SK-N-SH (cell line): ENCODE measurements around the gene AZU1. TPM values are rescaled to one million over a fixed set of nuclear protein-coding genes. Genes with fewer than 3 reads are reported as not detected.

Experiments used
- CTCF ChIA-PET: fragments of 300-600, 350-600 bp; formaldehyde crosslinking; extraction: SDS; loops from one replicate; lab custom pipeline; 2021; lab: Yijun Ruan, JAX
- POLR2A ChIA-PET: fragments of 350-600 bp; sonication (Branson Sonifier 250); formaldehyde crosslinking; extraction: SDS; loops from one replicate; lab custom pipeline; 2020; ENCODE audit warnings: antibody characterized with exemption, inconsistent platforms; lab: Yijun Ruan, JAX
- DNase-seq: peaks from one replicate; pipeline ENCODE4 v3.0.0; 2012
- H2AFZ ChIP-seq: fragments of 200-600 bp; sonication (generic); 2 replicates; pipeline ENCODE4 v1.8.1; 2016; ENCODE audit warnings: antibody characterized with exemption, mild to moderate bottlenecking, low read depth
- H3F3A ChIP-seq: fragments of 200-600 bp; sonication (generic); replicated peaks from 2 replicates; pipeline ENCODE3; 2016; ENCODE audit warnings: antibody characterized with exemption, mild to moderate bottlenecking; ENCODE audit not compliant: insufficient read depth
- H3K27ac ChIP-seq, 2 experiments: fragments of 200-500 bp in 1 of 2; fragments of 200-600 bp in 1 of 2; sonication (Bioruptor generic) in 1 of 2; sonication (generic), shearing (Covaris generic) in 1 of 2; 2 replicates each; pipeline versions ENCODE4 v1.5.1 to v1.6.1; 2014 to 2016; ENCODE audit warnings: low read depth in 2 of 2, inconsistent platforms in 1 of 2, low read length in 1 of 2, mild to moderate bottlenecking in 1 of 2, mixed read lengths in 1 of 2
- H3K27me3 ChIP-seq: fragments of 200-600 bp; sonication (generic), shearing (Covaris generic); 2 replicates; pipeline ENCODE4 v1.6.1; 2016; ENCODE audit warnings: mixed run types; ENCODE audit not compliant: insufficient read depth
- H3K36me3 ChIP-seq, 2 experiments: fragments of 200-500 bp in 1 of 2; fragments of 200-600 bp in 1 of 2; sonication (Bioruptor generic) in 1 of 2; sonication (generic) in 1 of 2; replicated peaks in 1 of 2; 2 replicates each; pipeline versions ENCODE3 to v1.5.1; 2014 to 2016; ENCODE audit warnings: low read length in 1 of 2, mild to moderate bottlenecking in 1 of 2; ENCODE audit not compliant: insufficient read depth in 2 of 2, control insufficient read depth in 1 of 2
- H3K4me1 ChIP-seq, 2 experiments: fragments of 200-500 bp in 1 of 2; fragments of 200-600 bp in 1 of 2; sonication (Bioruptor generic) in 1 of 2; sonication (generic), shearing (Covaris generic) in 1 of 2; 2 replicates each; pipeline versions ENCODE4 v1.5.1 to v1.6.1; 2014 to 2016; ENCODE audit warnings: low read depth in 1 of 2, low read length in 1 of 2, mixed run types in 1 of 2; ENCODE audit not compliant: insufficient read depth in 2 of 2, control insufficient read depth in 1 of 2
- H3K4me2 ChIP-seq: fragments of 200-600 bp; sonication (generic), shearing (Covaris generic); 2 replicates; pipeline ENCODE4 v1.6.1; 2017; ENCODE audit warnings: mixed run types
- H3K4me3 ChIP-seq, 2 experiments: fragments of 200-500 bp in 1 of 2; fragments of 200-600 bp in 1 of 2; sonication (Bioruptor generic) in 1 of 2; sonication (generic), shearing (Covaris generic) in 1 of 2; 2 replicates each; pipeline versions ENCODE4 v1.5.1 to v1.8.1; 2014 to 2016; ENCODE audit warnings: low read depth in 2 of 2, inconsistent platforms in 1 of 2, low read length in 1 of 2, mild to moderate bottlenecking in 1 of 2, mixed read lengths in 1 of 2, moderate library complexity in 1 of 2
- H3K79me2 ChIP-seq: fragments of 200-600 bp; sonication (generic); 2 replicates; pipeline ENCODE4 v1.8.1; 2017; ENCODE audit warnings: mild to moderate bottlenecking; ENCODE audit not compliant: insufficient read depth
- H3K9ac ChIP-seq: fragments of 200-600 bp; sonication (generic); 2 replicates; pipeline ENCODE4 v1.6.1; 2017; ENCODE audit warnings: mixed run types
- H3K9me2 ChIP-seq: fragments of 200-600 bp; sonication (generic); 2 replicates; pipeline ENCODE4 v1.6.1; 2017; ENCODE audit warnings: mixed run types
- H3K9me3 ChIP-seq: fragments of 200-600 bp; sonication (generic); 2 replicates; pipeline ENCODE4 v1.6.1; 2017; ENCODE audit warnings: mixed run types, mild to moderate bottlenecking, moderate library complexity
- H4K20me1 ChIP-seq: fragments of 200-600 bp; sonication (generic); 2 replicates; pipeline ENCODE4 v1.6.1; 2017; ENCODE audit warnings: mild to moderate bottlenecking, mixed run types; ENCODE audit not compliant: insufficient read depth
- CHD2 ChIP-seq: fragments of 150-350 bp; IDR thresholded peaks from 2 replicates; pipeline ENCODE4 v1.6.1; 2018; ENCODE audit warnings: low read length; ENCODE audit not compliant: partially characterized antibody
- EZH2phosphoT487 ChIP-seq: fragments of 200-600 bp; sonication (generic); IDR thresholded peaks from 2 replicates; pipeline ENCODE4 v1.6.1; 2017; ENCODE audit warnings: low read depth, mixed run types, mild to moderate bottlenecking, antibody characterized with exemption, moderate library complexity, borderline replicate concordance
- FOXJ3 ChIP-seq: sonication (generic); formaldehyde crosslinking; IDR thresholded peaks from 2 replicates; pipeline ENCODE4 v1.5.1; 2020; ENCODE audit warnings: mild to moderate bottlenecking, missing genetic modification reagents
- GABPA ChIP-seq: IDR thresholded peaks from 2 replicates; pipeline ENCODE4 v1.4.0; 2012; ENCODE audit warnings: low read depth, mild to moderate bottlenecking
- GATA2 ChIP-seq: sonication (generic); formaldehyde crosslinking; IDR thresholded peaks from 2 replicates; pipeline ENCODE4 v1.5.0; 2020; ENCODE audit warnings: mild to moderate bottlenecking, missing genetic modification reagents
- IRF3 ChIP-seq: fragments of 150-350 bp; IDR thresholded peaks from 2 replicates; pipeline ENCODE4 v1.6.1; 2016; ENCODE audit warnings: mild to moderate bottlenecking, low read depth, low read length
- MEF2A ChIP-seq: IDR thresholded peaks from 2 replicates; pipeline ENCODE4 v1.4.0; 2012; ENCODE audit warnings: low read depth, borderline replicate concordance
- MXI1 ChIP-seq: IDR thresholded peaks from 2 replicates; pipeline ENCODE4 v1.6.1; 2012; ENCODE audit warnings: mild to moderate bottlenecking, low read depth, low read length, improper control_type of control experiment
- RAD21 ChIP-seq: IDR thresholded peaks from 2 replicates; pipeline ENCODE4 v1.6.1; 2012; ENCODE audit warnings: mild to moderate bottlenecking, low read length
- RCOR1 ChIP-seq: fragments of 150-350 bp; IDR thresholded peaks from 2 replicates; pipeline ENCODE4 v1.6.1; 2017; ENCODE audit warnings: antibody characterized with exemption, low read length
- REST ChIP-seq: IDR thresholded peaks from 2 replicates; pipeline ENCODE4 v1.6.1; 2012; ENCODE audit warnings: mild to moderate bottlenecking, low read depth, low read length, moderate library complexity
- RFX5 ChIP-seq: IDR thresholded peaks from 2 replicates; pipeline ENCODE4 v1.6.1; 2012; ENCODE audit warnings: mild to moderate bottlenecking, improper control_type of control experiment, low read length
- TAF1 ChIP-seq: IDR thresholded peaks from 2 replicates; pipeline ENCODE4 v1.6.1; 2012; ENCODE audit warnings: low read depth, mild to moderate bottlenecking, low read length, moderate library complexity, borderline replicate concordance
- TCF12 ChIP-seq: IDR thresholded peaks from 2 replicates; pipeline ENCODE4 v1.4.0; 2012
- TEAD4 ChIP-seq: IDR thresholded peaks from 2 replicates; pipeline ENCODE4 v1.4.0; 2012; ENCODE audit warnings: mild to moderate bottlenecking, borderline replicate concordance; ENCODE audit not compliant: insufficient read depth
- USF1 ChIP-seq: IDR thresholded peaks from 2 replicates; pipeline ENCODE4 v1.4.0; 2012; ENCODE audit warnings: low read depth, borderline replicate concordance
- YY1 ChIP-seq: IDR thresholded peaks from 2 replicates; pipeline ENCODE4 v1.4.0; 2012; ENCODE audit warnings: low read depth, mild to moderate bottlenecking
- WGBS: methylation state at CpG from one replicate; pipeline ENCODE4 v1.1.6; 2017; ENCODE audit warnings: low lambda C conversion rate; 5-methylcytosine and 5-hydroxymethylcytosine counted together
- polyA plus RNA-seq, 3 experiments: library from polyadenylated mRNA; depleted of rRNA; stranded (reverse); fragments of >200 nt; gene quantifications; 2 replicates each; pipeline ENCODE4 v1.2.3, GENCODE V29; 2012
- TF ChIP-seq, protein P1 (sequence below): fragments of 200-600 bp; sonication (generic); IDR thresholded peaks from 2 replicates; pipeline ENCODE4 v1.6.1; 2017; ENCODE audit warnings: antibody characterized with exemption, mild to moderate bottlenecking, moderate library complexity
- TF ChIP-seq, protein P2 (sequence below): fragments of 150-350 bp; IDR thresholded peaks from 2 replicates; pipeline ENCODE4 v1.6.1; 2017; ENCODE audit warnings: antibody characterized with exemption, low read length, low read depth, borderline replicate concordance

Gene AZU1
- polyA plus RNA-seq, 1 of the 3 experiments (the other 2 are of a cell fraction), result 0.15 TPM

DNA sequence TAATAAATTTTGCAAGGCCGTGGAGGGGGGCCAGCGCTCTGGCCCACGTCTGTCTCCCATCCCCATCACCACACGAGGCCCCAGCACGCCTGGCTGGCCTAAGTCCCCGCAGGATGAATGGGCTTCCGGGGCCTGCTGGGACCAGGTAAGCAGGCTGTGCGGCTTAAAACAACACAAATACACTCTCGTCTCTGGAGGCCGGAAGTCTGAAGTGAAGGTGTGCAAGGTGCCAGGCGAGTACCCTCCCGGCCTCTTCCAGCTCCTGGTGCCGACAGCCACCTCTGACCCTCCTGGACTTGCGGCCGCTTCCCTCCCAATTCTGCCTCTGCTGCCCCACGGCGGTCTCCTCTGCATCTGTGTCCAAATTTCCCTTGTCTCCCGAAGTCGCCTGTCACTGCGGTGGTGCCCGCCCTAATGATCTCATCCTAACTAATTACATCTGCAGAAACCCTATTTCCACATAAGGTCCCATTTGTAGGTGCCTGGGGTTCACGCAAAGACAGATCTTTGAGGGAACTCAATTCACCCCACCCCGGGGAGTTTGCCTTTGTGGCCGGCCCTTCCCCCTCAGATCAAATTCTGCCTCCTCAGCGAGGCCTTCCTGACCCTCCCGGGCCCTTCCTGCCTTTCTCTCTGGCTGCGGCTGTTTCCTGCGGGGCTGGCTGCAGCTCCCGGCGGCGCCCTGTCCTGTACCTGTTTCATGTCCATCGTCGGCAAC lies 38.5 kb upstream of the AZU1 start:
- WGBS, result 64% methylated on average over 13 of the region's 33 CpGs
- no peaks in the 10 kb centered on the region for H3K9me2 ChIP-seq
- peaks cover 2% of the 10 kb centered on the region for H3F3A ChIP-seq
- H3K27me3 ChIP-seq, result no peaks in the 10 kb centered on the region
- H3K9ac ChIP-seq, result no peak overlapping the region
- H3K4me3 ChIP-seq, result no peak overlapping the region
- no peaks in the 10 kb centered on the region for H3K9me3 ChIP-seq
- ChIA-PET CTCF (no interaction called here), POLR2A (no interaction called here)
- no peak for DNase-seq
- H3K27ac ChIP-seq, result peak overlapping the region in 1 of 2 experiments; percentile 43; a peak in 1 of 4 replicates
- TF ChIP-seq RAD21 (no peak), MXI1 (no peak), TEAD4 (no peak), RCOR1 (no peak), YY1 (no peak), GABPA (no peak), USF1 (no peak), IRF3 (no peak), TAF1 (no peak)
- no peak overlapping the region for H2AFZ ChIP-seq
- no peaks in the 10 kb centered on the region for H4K20me1 ChIP-seq
- H3K36me3 ChIP-seq, result no peaks in the 10 kb centered on the region
- H3K4me2 ChIP-seq, result no peak overlapping the region
- H3K79me2 ChIP-seq, result no peaks in the 10 kb centered on the region
- H3K4me1 ChIP-seq, result peaks cover 0 to 15% of the 10 kb centered on the region in 2 experiments; a peak in 1 of 4 replicates

DNA sequence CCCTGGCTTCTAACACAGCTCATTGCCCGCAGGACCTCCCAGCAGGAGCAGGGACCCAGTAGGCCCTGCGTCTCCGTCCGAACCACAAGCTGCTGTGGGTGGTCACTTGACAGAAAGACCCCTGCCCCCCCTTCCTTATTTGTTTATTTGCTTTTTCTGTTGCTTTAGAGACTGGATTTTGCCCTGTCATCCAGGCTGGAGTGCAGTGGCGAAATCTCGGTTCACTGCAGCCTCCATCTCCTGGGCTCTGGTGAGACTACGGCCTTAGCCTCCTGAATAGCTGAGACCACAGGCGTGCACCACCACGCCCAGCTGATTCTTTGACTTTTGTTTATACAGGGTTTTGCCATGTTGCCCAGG lies 38.0 kb upstream of the AZU1 start:
- Histone ChIP-seq H3K4me3 (no peak overlapping the region), H3K27me3 (no peaks in the 10 kb centered on the region), H3K27ac (no peak overlapping the region; a peak in 1 of 4 replicates), H3K9me2 (no peaks in the 10 kb centered on the region), H3K4me2 (no peak overlapping the region), H3K9ac (no peak overlapping the region), H3K79me2 (no peaks in the 10 kb centered on the region), H2AFZ (no peak overlapping the region), H4K20me1 (no peaks in the 10 kb centered on the region), H3K36me3 (no peaks in the 10 kb centered on the region), H3K9me3 (no peaks in the 10 kb centered on the region), H3F3A (peaks cover 4% of the 10 kb centered on the region), H3K4me1 (peaks cover 0 to 15% of the 10 kb centered on the region in 2 experiments; a peak in 1 of 4 replicates)
- CTCF ChIA-PET, result no interaction called here
- POLR2A ChIA-PET, result no interaction called here
- 98% methylated on average over 7 of the region's 9 CpGs for WGBS
- no peak for DNase-seq
- no peak for TF ChIP-seq CHD2
- TF ChIP-seq TCF12, result no peak
- no peak for TF ChIP-seq TAF1
- no peak for TF ChIP-seq REST
- TF ChIP-seq, protein P1, sequence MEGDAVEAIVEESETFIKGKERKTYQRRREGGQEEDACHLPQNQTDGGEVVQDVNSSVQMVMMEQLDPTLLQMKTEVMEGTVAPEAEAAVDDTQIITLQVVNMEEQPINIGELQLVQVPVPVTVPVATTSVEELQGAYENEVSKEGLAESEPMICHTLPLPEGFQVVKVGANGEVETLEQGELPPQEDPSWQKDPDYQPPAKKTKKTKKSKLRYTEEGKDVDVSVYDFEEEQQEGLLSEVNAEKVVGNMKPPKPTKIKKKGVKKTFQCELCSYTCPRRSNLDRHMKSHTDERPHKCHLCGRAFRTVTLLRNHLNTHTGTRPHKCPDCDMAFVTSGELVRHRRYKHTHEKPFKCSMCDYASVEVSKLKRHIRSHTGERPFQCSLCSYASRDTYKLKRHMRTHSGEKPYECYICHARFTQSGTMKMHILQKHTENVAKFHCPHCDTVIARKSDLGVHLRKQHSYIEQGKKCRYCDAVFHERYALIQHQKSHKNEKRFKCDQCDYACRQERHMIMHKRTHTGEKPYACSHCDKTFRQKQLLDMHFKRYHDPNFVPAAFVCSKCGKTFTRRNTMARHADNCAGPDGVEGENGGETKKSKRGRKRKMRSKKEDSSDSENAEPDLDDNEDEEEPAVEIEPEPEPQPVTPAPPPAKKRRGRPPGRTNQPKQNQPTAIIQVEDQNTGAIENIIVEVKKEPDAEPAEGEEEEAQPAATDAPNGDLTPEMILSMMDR, result no peak
- no peak for TF ChIP-seq FOXJ3 (CRISPR knock-in tag)
- TF ChIP-seq GABPA, result no peak
- TF ChIP-seq GATA2 (CRISPR knock-in tag), result no peak
- TF ChIP-seq TEAD4, result no peak
- TF ChIP-seq, protein P2, sequence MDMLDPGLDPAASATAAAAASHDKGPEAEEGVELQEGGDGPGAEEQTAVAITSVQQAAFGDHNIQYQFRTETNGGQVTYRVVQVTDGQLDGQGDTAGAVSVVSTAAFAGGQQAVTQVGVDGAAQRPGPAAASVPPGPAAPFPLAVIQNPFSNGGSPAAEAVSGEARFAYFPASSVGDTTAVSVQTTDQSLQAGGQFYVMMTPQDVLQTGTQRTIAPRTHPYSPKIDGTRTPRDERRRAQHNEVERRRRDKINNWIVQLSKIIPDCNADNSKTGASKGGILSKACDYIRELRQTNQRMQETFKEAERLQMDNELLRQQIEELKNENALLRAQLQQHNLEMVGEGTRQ, result no peak
- TF ChIP-seq MEF2A, result no peak
- TF ChIP-seq RFX5, result no peak
- no peak for TF ChIP-seq EZH2phosphoT487
